ENCODE measurements around the gene SOX30. TPM values are rescaled to one million over a fixed set of nuclear protein-coding genes. Genes with fewer than 3 reads are reported as not detected.

Gene SOX30
- total and polyA plus RNA-seq, 2 of the 13 experiments (the other 11 are each of a cell fraction or from before 2014, with no cell fraction given), result 0.05 TPM; not detected in 1

GRCh38 chr5:157670662-157671591, 18.7 kb upstream of the SOX30 start, which contains the start of gene C5orf52 (continued):
- TF ChIP-seq RERE (CRISPR knock-in tag; IDR thresholded peaks at IDR 0.05; ENCODE audit: low read depth), result no peak
- no peak for TF ChIP-seq KAT8 (CRISPR knock-in tag; IDR thresholded peaks at IDR 0.05)
- TF ChIP-seq POLR2A (IDR thresholded peaks at IDR 0.05; ENCODE audit: insufficient read depth in 1 of 2, low read depth in 2 of 2, low read length in 2 of 2), result no peak
- TF ChIP-seq ZNF724P (CRISPR knock-in tag; IDR thresholded peaks at IDR 0.05; ENCODE audit: borderline replicate concordance), result no peak
- no peak for TF ChIP-seq BHLHE40 (IDR thresholded peaks at IDR 0.05; ENCODE audit: low read length)
- no peak for TF ChIP-seq TGIF2 (CRISPR knock-in tag; IDR thresholded peaks at IDR 0.05)
- TF ChIP-seq GTF3A (CRISPR knock-in tag; conservative IDR thresholded peaks at IDR 0.05), result no peak
- TF ChIP-seq NR1H2 (CRISPR knock-in tag; IDR thresholded peaks at IDR 0.05; ENCODE audit: borderline replicate concordance, low read depth), result no peak

All from HepG2 (cell line).